PFSK-1 (cell line): Measurements from ENCODE around the gene PPP1R15B.

ENCODE experiments used
- FOXP2 ChIP-seq: optimal IDR thresholded peaks from 2 replicates; pipeline ENCODE3; 2011; ENCODE audit warnings: borderline replicate concordance, control low read depth, inconsistent platforms; ENCODE audit not compliant: insufficient read depth; ENCODE audit errors: extremely low read length, extremely low read depth
- POLR2AphosphoS5 ChIP-seq: IDR thresholded peaks from 2 replicates; pipeline ENCODE4 v1.6.1; 2012; ENCODE audit warnings: low read depth, mild to moderate bottlenecking, control low read depth, low read length, moderate library complexity
- SIN3A ChIP-seq: IDR thresholded peaks from 2 replicates; pipeline ENCODE4 v1.6.1; 2012; ENCODE audit warnings: mild to moderate bottlenecking, low read length, moderate library complexity, borderline replicate concordance; ENCODE audit not compliant: insufficient read depth
- TAF1 ChIP-seq: IDR thresholded peaks from 2 replicates; pipeline ENCODE4 v1.6.1; 2012; ENCODE audit warnings: low read length, control low read depth, borderline replicate concordance; ENCODE audit not compliant: insufficient read depth
- TF ChIP-seq, protein P1 (sequence below), 2 experiments: IDR thresholded peaks; 2 replicates each; pipeline versions ENCODE4 v1.6.1 to v1.8.0; 2011 to 2012; ENCODE audit warnings: low read depth in 2 of 2, low read length in 2 of 2, control low read depth in 1 of 2, inconsistent platforms in 1 of 2, mild to moderate bottlenecking in 1 of 2, moderate library complexity in 1 of 2; ENCODE audit not compliant: insufficient read depth in 1 of 2

DNA sequence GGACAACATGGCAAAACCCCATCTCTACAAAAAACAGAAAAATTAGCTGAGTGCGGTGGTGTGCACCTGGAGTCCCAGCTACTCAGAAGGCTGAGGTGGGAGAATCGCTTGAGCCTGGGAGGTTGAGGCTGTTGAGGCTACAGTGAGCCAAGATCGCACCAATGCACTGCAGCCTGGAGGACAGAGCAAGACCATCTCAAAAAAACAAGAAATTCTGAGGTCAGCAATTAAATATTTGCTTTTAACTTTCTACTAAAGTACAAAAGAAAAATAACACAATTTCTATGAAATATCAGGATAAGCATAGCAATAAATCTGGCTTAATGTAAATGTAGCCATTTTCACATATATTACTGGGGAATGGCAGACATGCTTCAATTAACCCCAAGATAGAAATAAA, 9.9 kb downstream of the PPP1R15B start:
- TF ChIP-seq, protein P1, sequence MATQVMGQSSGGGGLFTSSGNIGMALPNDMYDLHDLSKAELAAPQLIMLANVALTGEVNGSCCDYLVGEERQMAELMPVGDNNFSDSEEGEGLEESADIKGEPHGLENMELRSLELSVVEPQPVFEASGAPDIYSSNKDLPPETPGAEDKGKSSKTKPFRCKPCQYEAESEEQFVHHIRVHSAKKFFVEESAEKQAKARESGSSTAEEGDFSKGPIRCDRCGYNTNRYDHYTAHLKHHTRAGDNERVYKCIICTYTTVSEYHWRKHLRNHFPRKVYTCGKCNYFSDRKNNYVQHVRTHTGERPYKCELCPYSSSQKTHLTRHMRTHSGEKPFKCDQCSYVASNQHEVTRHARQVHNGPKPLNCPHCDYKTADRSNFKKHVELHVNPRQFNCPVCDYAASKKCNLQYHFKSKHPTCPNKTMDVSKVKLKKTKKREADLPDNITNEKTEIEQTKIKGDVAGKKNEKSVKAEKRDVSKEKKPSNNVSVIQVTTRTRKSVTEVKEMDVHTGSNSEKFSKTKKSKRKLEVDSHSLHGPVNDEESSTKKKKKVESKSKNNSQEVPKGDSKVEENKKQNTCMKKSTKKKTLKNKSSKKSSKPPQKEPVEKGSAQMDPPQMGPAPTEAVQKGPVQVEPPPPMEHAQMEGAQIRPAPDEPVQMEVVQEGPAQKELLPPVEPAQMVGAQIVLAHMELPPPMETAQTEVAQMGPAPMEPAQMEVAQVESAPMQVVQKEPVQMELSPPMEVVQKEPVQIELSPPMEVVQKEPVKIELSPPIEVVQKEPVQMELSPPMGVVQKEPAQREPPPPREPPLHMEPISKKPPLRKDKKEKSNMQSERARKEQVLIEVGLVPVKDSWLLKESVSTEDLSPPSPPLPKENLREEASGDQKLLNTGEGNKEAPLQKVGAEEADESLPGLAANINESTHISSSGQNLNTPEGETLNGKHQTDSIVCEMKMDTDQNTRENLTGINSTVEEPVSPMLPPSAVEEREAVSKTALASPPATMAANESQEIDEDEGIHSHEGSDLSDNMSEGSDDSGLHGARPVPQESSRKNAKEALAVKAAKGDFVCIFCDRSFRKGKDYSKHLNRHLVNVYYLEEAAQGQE (IDR thresholded peaks at IDR 0.05; ENCODE audit: insufficient read depth in 1 of 2, low read depth in 2 of 2, low read length in 2 of 2), result no peak
- TF ChIP-seq POLR2AphosphoS5, result no peak
- no peak for TF ChIP-seq TAF1
- no peak for TF ChIP-seq SIN3A
- TF ChIP-seq FOXP2, result no peak
